SK-N-SH (cell line): ENCODE data around the gene CNBD2. TPM values are rescaled to one million over a fixed set of nuclear protein-coding genes. Genes with fewer than 3 reads are reported as not detected.

ENCODE experiments used
- CTCF ChIA-PET: fragments of 300-600, 350-600 bp; formaldehyde crosslinking; extraction: SDS; loops from one replicate; lab custom pipeline; 2021; lab: Yijun Ruan, JAX
- POLR2A ChIA-PET: fragments of 350-600 bp; sonication (Branson Sonifier 250); formaldehyde crosslinking; extraction: SDS; loops from one replicate; lab custom pipeline; 2020; ENCODE audit warnings: antibody characterized with exemption, inconsistent platforms; lab: Yijun Ruan, JAX
- DNase-seq: peaks from one replicate; pipeline ENCODE4 v3.0.0; 2012
- H2AFZ ChIP-seq: fragments of 200-600 bp; sonication (generic); 2 replicates; pipeline ENCODE4 v1.8.1; 2016; ENCODE audit warnings: antibody characterized with exemption, mild to moderate bottlenecking, low read depth
- H3F3A ChIP-seq: fragments of 200-600 bp; sonication (generic); replicated peaks from 2 replicates; pipeline ENCODE3; 2016; ENCODE audit warnings: antibody characterized with exemption, mild to moderate bottlenecking; ENCODE audit not compliant: insufficient read depth
- H3K27ac ChIP-seq, 2 experiments: fragments of 200-500 bp in 1 of 2; fragments of 200-600 bp in 1 of 2; sonication (Bioruptor generic) in 1 of 2; sonication (generic), shearing (Covaris generic) in 1 of 2; 2 replicates each; pipeline versions ENCODE4 v1.5.1 to v1.6.1; 2014 to 2016; ENCODE audit warnings: low read depth in 2 of 2, inconsistent platforms in 1 of 2, low read length in 1 of 2, mild to moderate bottlenecking in 1 of 2, mixed read lengths in 1 of 2
- H3K27me3 ChIP-seq: fragments of 200-600 bp; sonication (generic), shearing (Covaris generic); 2 replicates; pipeline ENCODE4 v1.6.1; 2016; ENCODE audit warnings: mixed run types; ENCODE audit not compliant: insufficient read depth
- H3K36me3 ChIP-seq, 2 experiments: fragments of 200-500 bp in 1 of 2; fragments of 200-600 bp in 1 of 2; sonication (Bioruptor generic) in 1 of 2; sonication (generic) in 1 of 2; replicated peaks in 1 of 2; 2 replicates each; pipeline versions ENCODE3 to v1.5.1; 2014 to 2016; ENCODE audit warnings: low read length in 1 of 2, mild to moderate bottlenecking in 1 of 2; ENCODE audit not compliant: insufficient read depth in 2 of 2, control insufficient read depth in 1 of 2
- H3K4me1 ChIP-seq, 2 experiments: fragments of 200-500 bp in 1 of 2; fragments of 200-600 bp in 1 of 2; sonication (Bioruptor generic) in 1 of 2; sonication (generic), shearing (Covaris generic) in 1 of 2; 2 replicates each; pipeline versions ENCODE4 v1.5.1 to v1.6.1; 2014 to 2016; ENCODE audit warnings: low read depth in 1 of 2, low read length in 1 of 2, mixed run types in 1 of 2; ENCODE audit not compliant: insufficient read depth in 2 of 2, control insufficient read depth in 1 of 2
- H3K4me2 ChIP-seq: fragments of 200-600 bp; sonication (generic), shearing (Covaris generic); 2 replicates; pipeline ENCODE4 v1.6.1; 2017; ENCODE audit warnings: mixed run types
- H3K4me3 ChIP-seq, 2 experiments: fragments of 200-500 bp in 1 of 2; fragments of 200-600 bp in 1 of 2; sonication (Bioruptor generic) in 1 of 2; sonication (generic), shearing (Covaris generic) in 1 of 2; 2 replicates each; pipeline versions ENCODE4 v1.5.1 to v1.8.1; 2014 to 2016; ENCODE audit warnings: low read depth in 2 of 2, inconsistent platforms in 1 of 2, low read length in 1 of 2, mild to moderate bottlenecking in 1 of 2, mixed read lengths in 1 of 2, moderate library complexity in 1 of 2
- H3K79me2 ChIP-seq: fragments of 200-600 bp; sonication (generic); 2 replicates; pipeline ENCODE4 v1.8.1; 2017; ENCODE audit warnings: mild to moderate bottlenecking; ENCODE audit not compliant: insufficient read depth
- H3K9ac ChIP-seq: fragments of 200-600 bp; sonication (generic); 2 replicates; pipeline ENCODE4 v1.6.1; 2017; ENCODE audit warnings: mixed run types
- H3K9me2 ChIP-seq: fragments of 200-600 bp; sonication (generic); 2 replicates; pipeline ENCODE4 v1.6.1; 2017; ENCODE audit warnings: mixed run types
- H3K9me3 ChIP-seq: fragments of 200-600 bp; sonication (generic); 2 replicates; pipeline ENCODE4 v1.6.1; 2017; ENCODE audit warnings: mixed run types, mild to moderate bottlenecking, moderate library complexity
- H4K20me1 ChIP-seq: fragments of 200-600 bp; sonication (generic); 2 replicates; pipeline ENCODE4 v1.6.1; 2017; ENCODE audit warnings: mild to moderate bottlenecking, mixed run types; ENCODE audit not compliant: insufficient read depth
- CHD2 ChIP-seq: fragments of 150-350 bp; IDR thresholded peaks from 2 replicates; pipeline ENCODE4 v1.6.1; 2018; ENCODE audit warnings: low read length; ENCODE audit not compliant: partially characterized antibody
- ELF1 ChIP-seq: IDR thresholded peaks from 2 replicates; pipeline ENCODE4 v1.4.0; 2012
- EZH2phosphoT487 ChIP-seq: fragments of 200-600 bp; sonication (generic); IDR thresholded peaks from 2 replicates; pipeline ENCODE4 v1.6.1; 2017; ENCODE audit warnings: low read depth, mixed run types, mild to moderate bottlenecking, antibody characterized with exemption, moderate library complexity, borderline replicate concordance
- FOXM1 ChIP-seq: IDR thresholded peaks from 2 replicates; pipeline ENCODE4 v1.4.0; 2012; ENCODE audit warnings: low read depth, mild to moderate bottlenecking
- GABPA ChIP-seq: IDR thresholded peaks from 2 replicates; pipeline ENCODE4 v1.4.0; 2012; ENCODE audit warnings: low read depth, mild to moderate bottlenecking
- GATA2 ChIP-seq: sonication (generic); formaldehyde crosslinking; IDR thresholded peaks from 2 replicates; pipeline ENCODE4 v1.5.0; 2020; ENCODE audit warnings: mild to moderate bottlenecking, missing genetic modification reagents
- MXI1 ChIP-seq: IDR thresholded peaks from 2 replicates; pipeline ENCODE4 v1.6.1; 2012; ENCODE audit warnings: mild to moderate bottlenecking, low read depth, low read length, improper control_type of control experiment
- NFIC ChIP-seq: IDR thresholded peaks from 2 replicates; pipeline ENCODE4 v1.4.0; 2012; ENCODE audit warnings: borderline replicate concordance
- NRF1 ChIP-seq: IDR thresholded peaks from 2 replicates; pipeline ENCODE4 v1.6.1; 2012; ENCODE audit warnings: low read depth, mild to moderate bottlenecking, low read length
- PBX3 ChIP-seq: IDR thresholded peaks from 2 replicates; pipeline ENCODE4; 2012
- POLR2AphosphoS5 ChIP-seq: IDR thresholded peaks from 2 replicates; pipeline ENCODE4 v1.6.1; 2012; ENCODE audit warnings: low read depth, low read length
- RCOR1 ChIP-seq: fragments of 150-350 bp; IDR thresholded peaks from 2 replicates; pipeline ENCODE4 v1.6.1; 2017; ENCODE audit warnings: antibody characterized with exemption, low read length
- SIN3A ChIP-seq: IDR thresholded peaks from 2 replicates; pipeline ENCODE4 v1.6.1; 2012; ENCODE audit warnings: low read depth, mild to moderate bottlenecking, low read length, moderate library complexity, borderline replicate concordance
- TAF1 ChIP-seq: IDR thresholded peaks from 2 replicates; pipeline ENCODE4 v1.6.1; 2012; ENCODE audit warnings: low read depth, mild to moderate bottlenecking, low read length, moderate library complexity, borderline replicate concordance
- TCF12 ChIP-seq: IDR thresholded peaks from 2 replicates; pipeline ENCODE4 v1.4.0; 2012
- TEAD4 ChIP-seq: IDR thresholded peaks from 2 replicates; pipeline ENCODE4 v1.4.0; 2012; ENCODE audit warnings: mild to moderate bottlenecking, borderline replicate concordance; ENCODE audit not compliant: insufficient read depth
- USF1 ChIP-seq: IDR thresholded peaks from 2 replicates; pipeline ENCODE4 v1.4.0; 2012; ENCODE audit warnings: low read depth, borderline replicate concordance
- YY1 ChIP-seq: IDR thresholded peaks from 2 replicates; pipeline ENCODE4 v1.4.0; 2012; ENCODE audit warnings: low read depth, mild to moderate bottlenecking
- WGBS: methylation state at CpG from one replicate; pipeline ENCODE4 v1.1.6; 2017; ENCODE audit warnings: low lambda C conversion rate; 5-methylcytosine and 5-hydroxymethylcytosine counted together
- polyA plus RNA-seq, 3 experiments: library from polyadenylated mRNA; depleted of rRNA; stranded (reverse); fragments of >200 nt; gene quantifications; 2 replicates each; pipeline ENCODE4 v1.2.3, GENCODE V29; 2012
- TF ChIP-seq, protein P1 (sequence below): IDR thresholded peaks from 2 replicates; pipeline ENCODE4 v1.4.0; 2012; ENCODE audit warnings: low read depth
- TF ChIP-seq, protein P2 (sequence below): IDR thresholded peaks from 2 replicates; pipeline ENCODE4 v1.6.1; 2012; ENCODE audit warnings: mild to moderate bottlenecking, low read depth, low read length, moderate library complexity
- TF ChIP-seq, protein P3 (sequence below): IDR thresholded peaks from 2 replicates; pipeline ENCODE4 v1.4.0; 2012; ENCODE audit warnings: low read depth, borderline replicate concordance
- TF ChIP-seq, protein P4 (sequence below): fragments of 150-350 bp; IDR thresholded peaks from 2 replicates; pipeline ENCODE4 v1.6.1; 2017; ENCODE audit warnings: antibody characterized with exemption, low read length, low read depth, borderline replicate concordance

The CNBD2 gene
- polyA plus RNA-seq, 1 of the 3 experiments (the other 2 are of a cell fraction), result 5.6 TPM

DNA sequence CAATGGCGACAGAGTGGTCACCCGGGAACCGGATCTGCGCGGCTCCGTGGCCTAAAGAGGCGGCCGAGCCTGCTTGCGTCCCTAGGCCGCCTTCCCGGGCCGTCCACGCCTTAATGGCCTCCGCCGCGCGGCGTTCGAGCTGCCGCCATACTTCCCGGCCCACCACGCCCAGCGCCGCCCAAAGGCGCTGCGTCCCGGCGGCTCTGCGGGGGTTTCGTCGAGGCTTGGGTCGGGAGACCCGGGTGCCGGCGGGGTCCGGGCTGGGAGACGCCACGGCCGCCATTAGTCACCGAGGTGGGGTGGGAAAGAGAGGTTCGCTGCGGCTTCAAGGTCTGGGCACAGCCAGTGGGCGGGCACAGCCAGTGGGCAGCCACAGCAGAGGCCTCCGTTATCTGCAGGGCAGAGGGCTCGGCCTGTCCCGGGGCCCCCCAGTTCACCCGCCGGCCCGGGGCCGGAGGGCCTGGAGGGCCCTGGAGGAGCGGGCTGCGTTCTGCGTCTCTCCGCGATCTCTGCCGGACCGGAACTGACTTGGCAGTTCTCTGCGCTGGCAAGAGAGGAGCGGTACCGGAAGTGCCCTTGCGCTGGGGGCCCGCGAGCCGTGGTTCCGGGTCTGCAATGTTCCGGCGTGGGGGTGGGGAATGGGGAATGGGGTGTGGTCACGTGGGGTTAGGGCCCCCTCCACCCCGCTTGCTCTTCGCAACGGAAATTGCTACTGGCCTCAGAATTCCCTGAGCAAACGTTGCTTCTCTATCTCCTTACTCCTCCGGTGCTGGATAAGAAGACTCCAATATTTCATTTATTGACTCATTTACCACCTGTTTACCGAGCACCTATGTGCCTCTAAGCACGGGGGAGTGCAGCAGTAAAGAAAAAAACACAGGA lies 82.3 kb downstream of the CNBD2 start:
- ChIA-PET POLR2A (interaction anchor here (1.0 to 1.5 kb wide), 2 partner anchors 14 to 309 kb away, joined by 3 to 6 read pairs; partner anchors contain the start of gene RBM39), CTCF (interaction anchor here (1.8 kb wide), 1 partner anchor 58 kb away, joined by 5 read pairs; no protein-coding TSS in a partner anchor)
- no peaks in the 10 kb centered on the region for H3K9me3 ChIP-seq
- H3K27ac ChIP-seq, result peak overlapping the region; percentile 90
- peaks cover 6 to 8% of the 10 kb centered on the region in 2 experiments; a peak in 2 of 4 replicates for H3K4me1 ChIP-seq
- peak; percentile 97 for DNase-seq
- H4K20me1 ChIP-seq, result peaks cover 44% of the 10 kb centered on the region
- peak overlapping the region; percentile 88 to 90 for H3K4me3 ChIP-seq
- peaks cover 3 to 23% of the 10 kb centered on the region in 2 experiments for H3K36me3 ChIP-seq
- H3K9me2 ChIP-seq, result no peaks in the 10 kb centered on the region
- H3K9ac ChIP-seq, result peak overlapping the region; percentile 100
- H3K4me2 ChIP-seq, result peak overlapping the region; percentile 70
- no peaks in the 10 kb centered on the region; the same call in 1 of the 2 replicates for H3K27me3 ChIP-seq
- TF ChIP-seq, protein P1, sequence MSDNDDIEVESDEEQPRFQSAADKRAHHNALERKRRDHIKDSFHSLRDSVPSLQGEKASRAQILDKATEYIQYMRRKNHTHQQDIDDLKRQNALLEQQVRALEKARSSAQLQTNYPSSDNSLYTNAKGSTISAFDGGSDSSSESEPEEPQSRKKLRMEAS, result peak; percentile 76
- TF ChIP-seq ELF1, result peak; percentile 82
- TF ChIP-seq POLR2AphosphoS5, result peak; percentile 99
- TF ChIP-seq USF1, result peak; percentile 90
- TF ChIP-seq GABPA, result peak; percentile 93
- peak; percentile 99 for TF ChIP-seq TAF1
- no peak for TF ChIP-seq TCF12
- TF ChIP-seq CHD2, result peak; percentile 96
- no peak for TF ChIP-seq EZH2phosphoT487
- no peak for TF ChIP-seq NRF1
- TF ChIP-seq MXI1, result peak; percentile 28; the same call in 1 of the 2 replicates
- TF ChIP-seq YY1, result peak; percentile 86
- no peak for TF ChIP-seq GATA2 (CRISPR knock-in tag)
- no peak for TF ChIP-seq PBX3
- TF ChIP-seq, protein P2, sequence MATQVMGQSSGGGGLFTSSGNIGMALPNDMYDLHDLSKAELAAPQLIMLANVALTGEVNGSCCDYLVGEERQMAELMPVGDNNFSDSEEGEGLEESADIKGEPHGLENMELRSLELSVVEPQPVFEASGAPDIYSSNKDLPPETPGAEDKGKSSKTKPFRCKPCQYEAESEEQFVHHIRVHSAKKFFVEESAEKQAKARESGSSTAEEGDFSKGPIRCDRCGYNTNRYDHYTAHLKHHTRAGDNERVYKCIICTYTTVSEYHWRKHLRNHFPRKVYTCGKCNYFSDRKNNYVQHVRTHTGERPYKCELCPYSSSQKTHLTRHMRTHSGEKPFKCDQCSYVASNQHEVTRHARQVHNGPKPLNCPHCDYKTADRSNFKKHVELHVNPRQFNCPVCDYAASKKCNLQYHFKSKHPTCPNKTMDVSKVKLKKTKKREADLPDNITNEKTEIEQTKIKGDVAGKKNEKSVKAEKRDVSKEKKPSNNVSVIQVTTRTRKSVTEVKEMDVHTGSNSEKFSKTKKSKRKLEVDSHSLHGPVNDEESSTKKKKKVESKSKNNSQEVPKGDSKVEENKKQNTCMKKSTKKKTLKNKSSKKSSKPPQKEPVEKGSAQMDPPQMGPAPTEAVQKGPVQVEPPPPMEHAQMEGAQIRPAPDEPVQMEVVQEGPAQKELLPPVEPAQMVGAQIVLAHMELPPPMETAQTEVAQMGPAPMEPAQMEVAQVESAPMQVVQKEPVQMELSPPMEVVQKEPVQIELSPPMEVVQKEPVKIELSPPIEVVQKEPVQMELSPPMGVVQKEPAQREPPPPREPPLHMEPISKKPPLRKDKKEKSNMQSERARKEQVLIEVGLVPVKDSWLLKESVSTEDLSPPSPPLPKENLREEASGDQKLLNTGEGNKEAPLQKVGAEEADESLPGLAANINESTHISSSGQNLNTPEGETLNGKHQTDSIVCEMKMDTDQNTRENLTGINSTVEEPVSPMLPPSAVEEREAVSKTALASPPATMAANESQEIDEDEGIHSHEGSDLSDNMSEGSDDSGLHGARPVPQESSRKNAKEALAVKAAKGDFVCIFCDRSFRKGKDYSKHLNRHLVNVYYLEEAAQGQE, result peak; percentile 66; the same call in 1 of the 2 replicates
- TF ChIP-seq, protein P3, sequence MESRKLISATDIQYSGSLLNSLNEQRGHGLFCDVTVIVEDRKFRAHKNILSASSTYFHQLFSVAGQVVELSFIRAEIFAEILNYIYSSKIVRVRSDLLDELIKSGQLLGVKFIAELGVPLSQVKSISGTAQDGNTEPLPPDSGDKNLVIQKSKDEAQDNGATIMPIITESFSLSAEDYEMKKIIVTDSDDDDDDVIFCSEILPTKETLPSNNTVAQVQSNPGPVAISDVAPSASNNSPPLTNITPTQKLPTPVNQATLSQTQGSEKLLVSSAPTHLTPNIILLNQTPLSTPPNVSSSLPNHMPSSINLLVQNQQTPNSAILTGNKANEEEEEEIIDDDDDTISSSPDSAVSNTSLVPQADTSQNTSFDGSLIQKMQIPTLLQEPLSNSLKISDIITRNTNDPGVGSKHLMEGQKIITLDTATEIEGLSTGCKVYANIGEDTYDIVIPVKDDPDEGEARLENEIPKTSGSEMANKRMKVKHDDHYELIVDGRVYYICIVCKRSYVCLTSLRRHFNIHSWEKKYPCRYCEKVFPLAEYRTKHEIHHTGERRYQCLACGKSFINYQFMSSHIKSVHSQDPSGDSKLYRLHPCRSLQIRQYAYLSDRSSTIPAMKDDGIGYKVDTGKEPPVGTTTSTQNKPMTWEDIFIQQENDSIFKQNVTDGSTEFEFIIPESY, result no peak
- TF ChIP-seq NFIC, result peak; percentile 46; the same call in 1 of the 2 replicates
- TF ChIP-seq, protein P4, sequence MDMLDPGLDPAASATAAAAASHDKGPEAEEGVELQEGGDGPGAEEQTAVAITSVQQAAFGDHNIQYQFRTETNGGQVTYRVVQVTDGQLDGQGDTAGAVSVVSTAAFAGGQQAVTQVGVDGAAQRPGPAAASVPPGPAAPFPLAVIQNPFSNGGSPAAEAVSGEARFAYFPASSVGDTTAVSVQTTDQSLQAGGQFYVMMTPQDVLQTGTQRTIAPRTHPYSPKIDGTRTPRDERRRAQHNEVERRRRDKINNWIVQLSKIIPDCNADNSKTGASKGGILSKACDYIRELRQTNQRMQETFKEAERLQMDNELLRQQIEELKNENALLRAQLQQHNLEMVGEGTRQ, result peak; percentile 60; the same call in 1 of the 2 replicates
- TF ChIP-seq FOXM1, result no peak
- TF ChIP-seq RCOR1, result peak; percentile 60; the same call in 1 of the 2 replicates
- peak; percentile 84 for TF ChIP-seq SIN3A
- no peak for TF ChIP-seq TEAD4
- peaks cover 7% of the 10 kb centered on the region for H3F3A ChIP-seq
- H3K79me2 ChIP-seq, result peaks cover 54% of the 10 kb centered on the region
- H2AFZ ChIP-seq, result peak overlapping the region; percentile 100
- WGBS, result 5% methylated on average over 20 of the region's 75 CpGs
